Stomach (tissue), 9 donors: ENCODE measurements around the gene CASTOR1. TPM values are rescaled to one million over a fixed set of nuclear protein-coding genes. Genes with fewer than 3 reads are reported as not detected.

Source experiments
- DNase-seq, 2 donors: peaks; one replicate each; pipeline versions ENCODE4 v3.0.0 to v3.0.0-alpha.2; 2013 to 2019
- H3K27ac ChIP-seq, 5 donors: fragments of 200-600 bp in 4 of 5; sonication (generic) in 4 of 5; one replicate each; pipeline ENCODE4 v1.5.1; 2013 to 2019; ENCODE audit warnings: mild to moderate bottlenecking in 1 of 5, moderate library complexity in 1 of 5
- H3K27me3 ChIP-seq, 3 donors: fragments of 200-600 bp; sonication (generic); one replicate each; pipeline ENCODE4 v1.5.1; 2017 to 2019; ENCODE audit warnings: mixed run types in 1 of 3
- H3K36me3 ChIP-seq, 4 donors: fragments of 200-600 bp; sonication (generic); 1 replicate in 3 of 4; 2 replicates in 1 of 4; pipeline ENCODE4 v1.5.1; 2016 to 2019
- H3K4me1 ChIP-seq, 4 donors: fragments of 200-600 bp; sonication (generic); one replicate each; pipeline ENCODE4 v1.5.1; 2016 to 2019
- H3K4me3 ChIP-seq, 4 donors: fragments of 200-600 bp; sonication (generic) in 3 of 4; one replicate each; pipeline ENCODE4 v1.5.1; 2016 to 2019; ENCODE audit warnings: mild to moderate bottlenecking in 1 of 4
- H3K9me3 ChIP-seq, 4 donors: fragments of 200-600 bp; sonication (generic); one replicate each; pipeline ENCODE4 v1.5.1; 2016 to 2019
- CTCF ChIP-seq, 7 experiments: fragments of 450-650 bp in 4 of 7; fragments of 200-600 bp in 3 of 7; sonication (generic) in 3 of 7; IDR thresholded peaks; one replicate each; pipeline ENCODE4 v1.5.1; 2016 to 2019; ENCODE audit warnings: antibody characterized with exemption in 7 of 7, control low read depth in 2 of 7, mild to moderate bottlenecking in 1 of 7
- EP300 ChIP-seq: sonication (generic); formaldehyde crosslinking; IDR thresholded peaks from one replicate; pipeline ENCODE4 v1.6.1; 2017; ENCODE audit warnings: antibody characterized with exemption
- POLR2A ChIP-seq, 4 donors: fragments of 450-650 bp; IDR thresholded peaks; one replicate each; pipeline ENCODE4 v1.6.1; 2016; ENCODE audit warnings: antibody characterized with exemption in 4 of 4, control low read depth in 2 of 4, mild to moderate bottlenecking in 1 of 4, moderate library complexity in 1 of 4
- POLR2AphosphoS5 ChIP-seq, 3 donors: sonication (generic); formaldehyde crosslinking; IDR thresholded peaks; one replicate each; pipeline ENCODE4 v1.6.1; 2016; ENCODE audit warnings: antibody characterized with exemption in 3 of 3
- WGBS, 5 donors: extraction: QIAGEN DNeasy Blood & Tissue Kit in 3 of 5; methylation state at CpG; one replicate each; pipeline versions ENCODE4 v1.1.5 to v1.1.7; 2013 to 2018; 5-methylcytosine and 5-hydroxymethylcytosine counted together
- intact Hi-C: fragments of 100-400 bp; cut with DNase I; formaldehyde crosslinking; loops from one replicate; pipeline ENCODE4 v1.15.1; 2023; ENCODE audit warnings: low total_unique reads
- polyA plus RNA-seq, 3 donors: library from polyadenylated mRNA; stranded (reverse); fragments of 200-250 nt; gene quantifications; one replicate each; pipeline ENCODE4 v1.2.3, GENCODE V29; 2013
- total RNA-seq, 5 donors: library from RNA; depleted of rRNA; stranded (reverse); fragments of >200 nt; gene quantifications; one replicate each; pipeline versions ENCODE4 v1.1.0 to v1.2.3, GENCODE V29; 2014 to 2016
- donor health status: healthy with polysubstance abuse.
- donor health status: Bipolar disorder and iron deficiency.
- donor health status: healthy.

The CASTOR1 gene
- total and polyA plus RNA-seq, 8 donors, result 1.2 to 57.8 (median 5.3) TPM

DNA sequence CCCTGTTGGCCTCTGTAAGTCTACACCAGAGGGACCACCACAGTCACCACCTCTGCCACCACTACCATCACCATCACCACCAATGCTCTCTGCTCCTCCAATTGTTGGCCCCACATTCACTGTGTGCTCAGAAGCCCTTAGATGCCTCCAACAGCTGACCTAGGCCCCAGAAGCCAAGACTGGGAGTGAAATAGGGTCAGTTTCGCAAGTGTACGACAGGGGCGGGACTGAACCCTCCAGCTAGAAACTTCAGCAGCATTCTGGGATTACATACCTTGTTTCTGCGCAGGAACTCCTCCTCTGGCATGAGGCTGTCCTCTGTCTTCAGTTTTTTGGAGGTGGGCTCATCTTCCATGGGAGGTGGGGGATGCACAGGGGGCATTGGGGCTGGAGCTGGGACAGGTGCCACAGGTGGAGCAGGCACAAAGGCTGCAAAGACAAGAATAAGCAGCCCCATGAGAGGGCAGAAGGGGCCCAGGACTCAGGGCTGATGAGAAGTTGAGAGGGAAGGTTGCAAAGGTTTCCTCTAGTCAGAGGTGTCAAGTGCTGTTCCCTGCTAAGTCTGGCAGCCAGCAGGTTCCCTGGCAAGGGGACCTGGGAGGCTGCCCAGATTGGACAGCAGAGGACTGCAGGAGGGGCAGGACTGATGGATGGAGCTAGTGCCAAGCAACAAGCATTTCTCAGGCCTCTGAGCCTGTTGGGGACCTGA lies 47.6 kb upstream of the CASTOR1 start:
- TF ChIP-seq POLR2AphosphoS5 (IDR thresholded peaks at IDR 0.05) (no peak), POLR2A (IDR thresholded peaks at IDR 0.05) (no peak), EP300 (no peak), CTCF (IDR thresholded peaks at IDR 0.05) (no peak)
- no peaks in the 10 kb centered on the region for H3K27me3 ChIP-seq
- no peak for DNase-seq
- no peak overlapping the region for H3K27ac ChIP-seq
- H3K4me1 ChIP-seq, result peaks cover 0 to 27% (median 11%) of the 10 kb centered on the region in 4 donors
- H3K9me3 ChIP-seq, result no peaks in the 10 kb centered on the region
- peaks cover 94 to 100% (median 100%) of the 10 kb centered on the region in 4 donors for H3K36me3 ChIP-seq
- no peak overlapping the region for H3K4me3 ChIP-seq
- 91 to 99% (median 96%) methylated on average over 4 of the region's 4 CpGs for WGBS, 5 donors
- intact Hi-C loops, result no loop called here

GRCh38 chr22:30335236-30335635 lies 45.9 kb upstream of the CASTOR1 start:
- TF ChIP-seq POLR2AphosphoS5 (IDR thresholded peaks at IDR 0.05), result no peak
- TF ChIP-seq EP300, result no peak
- TF ChIP-seq POLR2A (IDR thresholded peaks at IDR 0.05), result no peak
- no peak for TF ChIP-seq CTCF (IDR thresholded peaks at IDR 0.05)
- Histone ChIP-seq H3K4me1 (peaks cover 0 to 27% (median 11%) of the 10 kb centered on the region in 4 donors), H3K4me3 (no peak overlapping the region), H3K36me3 (peaks cover 85 to 100% (median 99%) of the 10 kb centered on the region in 4 donors), H3K27ac (peak overlapping the region in 2 of 5 donors; percentile 13 to 50), H3K27me3 (no peaks in the 10 kb centered on the region), H3K9me3 (no peaks in the 10 kb centered on the region)
- WGBS, 5 donors, result 91 to 100% (median 96%) methylated on average over 1 of the region's 1 CpG
- intact Hi-C loops, result no loop called here
- DNase-seq, result no peak

GRCh38 chr22:30334646-30335045 lies 45.3 kb upstream of the CASTOR1 start:
- WGBS, 5 donors, result 37 to 76% (median 55%) methylated on average over 4 of the region's 4 CpGs
- Histone ChIP-seq H3K27ac (peak overlapping the region in 2 of 5 donors; percentile 13 to 50), H3K4me3 (no peak overlapping the region), H3K27me3 (no peaks in the 10 kb centered on the region), H3K9me3 (no peaks in the 10 kb centered on the region), H3K4me1 (peaks cover 0 to 27% (median 11%) of the 10 kb centered on the region in 4 donors), H3K36me3 (peaks cover 79 to 96% (median 94%) of the 10 kb centered on the region in 4 donors)
- DNase-seq, result peak; percentile 64 to 67
- no peak for TF ChIP-seq POLR2AphosphoS5 (IDR thresholded peaks at IDR 0.05)
- TF ChIP-seq EP300, result no peak
- no peak for TF ChIP-seq CTCF (IDR thresholded peaks at IDR 0.05)
- TF ChIP-seq POLR2A (IDR thresholded peaks at IDR 0.05), result no peak
- intact Hi-C loops, result no loop called here

- DNase-seq, result no peak
- TF ChIP-seq POLR2AphosphoS5 (IDR thresholded peaks at IDR 0.05) (no peak), POLR2A (IDR thresholded peaks at IDR 0.05) (no peak), EP300 (no peak), CTCF (IDR thresholded peaks at IDR 0.05) (no peak)
- peaks cover 69 to 91% (median 87%) of the 10 kb centered on the region in 4 donors for H3K36me3 ChIP-seq
- WGBS, 5 donors, result 73 to 81% (median 76%) methylated on average over 3 of the region's 3 CpGs
- H3K27me3 ChIP-seq, result no peaks in the 10 kb centered on the region
- H3K4me1 ChIP-seq, result peaks cover 0 to 29% (median 12%) of the 10 kb centered on the region in 4 donors
- H3K4me3 ChIP-seq, result no peak overlapping the region
- H3K27ac ChIP-seq, result peak overlapping the region in 1 of 5 donors; percentile 67
- intact Hi-C loops, result no loop called here
- H3K9me3 ChIP-seq, result no peaks in the 10 kb centered on the region
Observed at GRCh38 chr22:30333707-30334087, 44.4 kb upstream of the CASTOR1 start.
